HFFc6 (cell line): ENCODE results near the gene HOXB3. TPM values are rescaled to one million over a fixed set of nuclear protein-coding genes. Genes with fewer than 3 reads are reported as not detected.

Experiments
- DNase-seq: peaks from one replicate; pipeline ENCODE4 v3.0.0-alpha.2; 2018
- H3K27ac Mint-ChIP-seq: 2 replicates; pipeline ENCODE4 v1.8.0; 2020; ENCODE audit warnings: mild to moderate bottlenecking, mixed read lengths
- H3K27me3 Mint-ChIP-seq: 2 replicates; pipeline ENCODE4 v1.8.0; 2021; ENCODE audit warnings: mild to moderate bottlenecking, moderate library complexity, mixed read lengths; ENCODE audit not compliant: insufficient read depth
- H3K36me3 Mint-ChIP-seq: 2 replicates; pipeline ENCODE4 v1.8.0; 2021; ENCODE audit warnings: low read depth, mixed read lengths
- H3K4me1 Mint-ChIP-seq: 2 replicates; pipeline ENCODE4 v1.8.0; 2020; ENCODE audit warnings: low read depth, mixed read lengths
- H3K4me3 Mint-ChIP-seq: 2 replicates; pipeline ENCODE4 v1.8.0; 2020; ENCODE audit warnings: mild to moderate bottlenecking, moderate library complexity, mixed read lengths
- H3K9me3 Mint-ChIP-seq: 2 replicates; pipeline ENCODE4 v1.8.0; 2020; ENCODE audit warnings: mild to moderate bottlenecking, mixed read lengths
- CTCF ChIP-seq: fragments of 200-600 bp; sonication (generic); IDR thresholded peaks from 2 replicates; pipeline ENCODE4 v1.5.0; 2021; ENCODE audit warnings: antibody characterized with exemption, mild to moderate bottlenecking
- total RNA-seq, 6 experiments: library from RNA; stranded (reverse); fragmentation: NEBNext Ultra II Directional; extraction: Animal tissue kit (Norgen Biotek cat#: 25700); gene quantifications; 2 replicates in 1 of 6; 3 replicates in 5 of 6; pipeline ENCODE4 v1.2.3, GENCODE V29; 2021

The HOXB3 gene
- total RNA-seq, 6 experiments from 2014 or later = not detected

DNA sequence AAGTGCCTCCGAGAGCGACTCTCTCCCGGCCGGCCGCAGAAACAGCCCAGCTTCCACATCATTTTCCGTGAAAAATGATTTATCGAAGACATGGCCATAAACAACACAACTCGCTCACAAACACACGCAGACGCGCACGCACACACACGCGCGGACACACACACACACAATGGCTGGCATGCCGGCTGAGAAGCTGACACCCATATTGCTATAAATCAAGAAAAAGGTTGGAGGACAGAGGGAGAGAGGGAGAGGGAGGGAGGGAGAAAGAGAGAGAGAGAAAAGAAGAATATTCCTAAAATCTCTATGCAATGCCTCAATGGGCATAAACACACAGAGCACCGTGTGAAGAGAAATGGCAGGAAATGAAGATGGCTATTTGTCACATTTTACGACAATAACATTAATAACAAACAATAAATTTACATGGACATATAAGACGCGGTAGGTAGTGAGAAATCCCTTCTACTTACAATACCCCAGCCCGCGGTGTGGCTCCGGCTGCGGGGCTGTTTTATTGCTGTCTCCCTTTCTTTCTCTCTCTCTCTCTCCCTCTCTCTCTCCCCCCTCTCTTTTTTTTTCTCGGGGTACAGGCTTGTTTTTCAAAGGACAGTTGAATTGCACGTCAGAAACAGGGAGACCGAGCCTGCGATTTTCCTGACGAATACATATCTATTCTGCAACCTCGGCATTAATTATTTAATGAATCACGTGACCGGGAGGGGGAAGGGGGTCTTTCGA lies 21.4 kb downstream of the HOXB3 start:
- no peak overlapping the region for H3K4me3 Mint-ChIP-seq
- TF ChIP-seq CTCF = no peak
- no peaks in the 10 kb centered on the region for H3K36me3 Mint-ChIP-seq
- no peak for DNase-seq
- no peaks in the 10 kb centered on the region; the same call in 1 of the 2 replicates for H3K4me1 Mint-ChIP-seq
- H3K9me3 Mint-ChIP-seq = no peaks in the 10 kb centered on the region
- H3K27ac Mint-ChIP-seq = no peak overlapping the region
- H3K27me3 Mint-ChIP-seq = peaks cover 23% of the 10 kb centered on the region

DNA sequence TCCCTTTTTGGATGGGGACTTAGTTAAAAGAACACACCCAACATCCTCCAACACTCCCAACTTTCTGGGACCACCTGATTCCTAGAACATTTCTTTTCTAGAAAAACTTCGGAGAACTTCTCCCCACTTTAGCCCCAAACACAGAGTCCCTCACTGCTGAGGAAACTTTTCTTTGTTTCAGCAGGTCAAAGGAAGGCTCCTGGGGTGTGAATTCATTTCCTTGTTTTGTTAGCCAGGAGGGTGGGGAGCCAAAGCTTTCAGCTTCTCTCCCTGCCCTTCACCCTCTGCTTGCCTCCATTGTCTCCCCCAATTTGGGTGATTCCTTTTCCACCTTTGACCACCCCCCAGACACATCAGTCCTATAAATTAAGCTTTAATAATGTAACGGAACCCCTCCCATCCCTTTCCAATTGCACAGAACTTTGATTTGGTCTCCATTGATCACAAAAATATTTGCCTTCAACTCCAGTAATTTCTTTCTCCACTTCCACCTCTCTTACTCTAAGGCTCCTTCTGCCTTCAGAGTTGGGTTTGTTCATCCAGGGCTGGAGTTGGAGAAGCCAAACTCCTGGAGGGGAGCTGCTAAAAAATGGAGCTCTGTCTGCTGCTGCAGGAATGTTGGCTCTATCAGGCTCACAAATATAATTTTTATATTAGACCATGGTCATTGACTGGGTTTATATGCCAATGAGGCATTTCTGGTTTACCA lies 22.2 kb downstream of the HOXB3 start:
- Mint-ChIP-seq H3K27ac (no peak overlapping the region), H3K9me3 (no peaks in the 10 kb centered on the region), H3K4me1 (no peaks in the 10 kb centered on the region; the same call in 1 of the 2 replicates), H3K36me3 (no peaks in the 10 kb centered on the region), H3K27me3 (peaks cover 23% of the 10 kb centered on the region), H3K4me3 (no peak overlapping the region)
- no peak for DNase-seq
- TF ChIP-seq CTCF = no peak

DNA sequence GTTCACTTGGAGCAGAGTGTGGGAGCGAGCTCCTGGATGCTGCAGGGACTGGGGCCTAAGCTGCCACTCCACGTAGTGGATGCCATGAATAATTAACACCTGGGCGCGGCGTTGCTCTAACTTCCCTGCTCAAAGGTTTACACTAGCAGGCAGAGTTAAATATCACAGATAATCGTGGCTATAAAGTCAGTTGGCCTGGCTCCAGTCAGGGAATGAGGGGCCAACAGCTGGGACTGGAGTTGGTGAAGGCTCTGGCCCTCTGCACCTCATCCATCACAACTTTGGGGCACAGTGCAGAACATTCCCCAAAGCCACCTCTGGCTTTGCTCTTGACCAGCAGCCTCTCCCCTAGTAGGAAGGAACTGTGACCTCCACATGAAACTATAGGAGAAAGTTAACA lies 22.8 kb downstream of the HOXB3 start:
- no peak for DNase-seq
- H3K4me3 Mint-ChIP-seq = no peak overlapping the region

GRCh38 chr17:48566717-48567116 lies 23.3 kb downstream of the HOXB3 start:
- TF ChIP-seq CTCF = no peak
- H3K9me3 Mint-ChIP-seq = no peaks in the 10 kb centered on the region
- H3K27me3 Mint-ChIP-seq = peaks cover 25% of the 10 kb centered on the region
- no peaks in the 10 kb centered on the region for H3K36me3 Mint-ChIP-seq
- no peak for DNase-seq
- H3K4me1 Mint-ChIP-seq = no peaks in the 10 kb centered on the region; the same call in 1 of the 2 replicates
- H3K27ac Mint-ChIP-seq = no peak overlapping the region
- no peak overlapping the region for H3K4me3 Mint-ChIP-seq

More for the DNA sequence above, 22.8 kb downstream of the HOXB3 start:
- Mint-ChIP-seq H3K27ac (no peak overlapping the region), H3K4me1 (no peaks in the 10 kb centered on the region; the same call in 1 of the 2 replicates), H3K36me3 (no peaks in the 10 kb centered on the region), H3K9me3 (no peaks in the 10 kb centered on the region), H3K27me3 (peaks cover 23% of the 10 kb centered on the region)
- no peak for TF ChIP-seq CTCF

GRCh38 chr17:48565925-48566710 lies 23.9 kb downstream of the HOXB3 start:
- Mint-ChIP-seq H3K36me3 (no peaks in the 10 kb centered on the region), H3K27ac (no peak overlapping the region), H3K27me3 (peaks cover 31% of the 10 kb centered on the region), H3K4me3 (no peak overlapping the region), H3K4me1 (no peaks in the 10 kb centered on the region; the same call in 1 of the 2 replicates), H3K9me3 (no peaks in the 10 kb centered on the region)
- TF ChIP-seq CTCF = no peak
- no peak for DNase-seq
